ENCODE data around the gene RHAG. TPM values are rescaled to one million over a fixed set of nuclear protein-coding genes. Genes with fewer than 3 reads are reported as not detected.
"Not testable (repeated sequence)": the region's sequence is repeated elsewhere in the genome, so short reads cannot be mapped to it uniquely, and the experiment has no call there.

Gene RHAG
- polyA plus RNA-seq, 3 donors = not detected

GRCh38 chr6:49587262-49587661, 49.4 kb downstream of the RHAG start:
- H3K4me3 Mint-ChIP-seq; H3K27ac ChIP-seq (ENCODE audit: low read depth in 1 of 2, low read length in 2 of 2); H3K9ac ChIP-seq (ENCODE audit: insufficient read depth, low read length, poor library complexity, severe bottlenecking); H3K27me3 ChIP-seq (ENCODE audit: control insufficient read depth in 2 of 2, insufficient read depth in 2 of 2, low read length in 2 of 2); H3K4me1 Mint-ChIP-seq; H3K79me2 ChIP-seq (ENCODE audit: insufficient read depth, low read length); H2AFZ ChIP-seq (ENCODE audit: insufficient read depth, low read depth, low read length, poor library complexity, severe bottlenecking); H3K9me3 Mint-ChIP-seq; intact Hi-C loops (cut with micrococcal nuclease); H3K4me3 ChIP-seq (replicated peaks in 1 of 3; ENCODE audit: low read depth in 2 of 3, low read length in 3 of 3); H3K4me2 ChIP-seq (replicated peaks; ENCODE audit: extremely low read depth, low read length, poor library complexity, severe bottlenecking); H3K27ac Mint-ChIP-seq; H4K20me1 ChIP-seq (ENCODE audit: insufficient read depth, low read length); H3K4me1 ChIP-seq (ENCODE audit: control insufficient read depth in 1 of 2, insufficient read depth in 2 of 2, low read length in 2 of 2); H3K36me3 Mint-ChIP-seq; H3K36me3 ChIP-seq (replicated peaks in 1 of 2; ENCODE audit: control insufficient read depth in 1 of 2, insufficient read depth in 2 of 2, low read length in 2 of 2); H3K9me3 ChIP-seq (replicated peaks in 1 of 2; ENCODE audit: control insufficient read depth in 1 of 2, insufficient read depth in 1 of 2, low read length in 2 of 2); H3K27me3 Mint-ChIP-seq (ENCODE audit: low read depth in 3 of 3); DNase-seq: not testable (repeated sequence)
- WGBS (ENCODE audit: insufficient coverage) = 92% methylated on average over 4 of the region's 5 CpGs

GRCh38 chr6:49582529-49582928, 54.1 kb downstream of the RHAG start:
- H3K27ac Mint-ChIP-seq = no peak overlapping the region
- no peak overlapping the region for H3K4me3 ChIP-seq (replicated peaks in 1 of 3; ENCODE audit: low read depth in 2 of 3, low read length in 3 of 3)
- H2AFZ ChIP-seq (ENCODE audit: insufficient read depth, low read depth, low read length, poor library complexity, severe bottlenecking) = no peak overlapping the region
- no peaks in the 10 kb centered on the region for H3K36me3 Mint-ChIP-seq
- H3K4me2 ChIP-seq (replicated peaks; ENCODE audit: extremely low read depth, low read length, poor library complexity, severe bottlenecking) = no peak overlapping the region
- no CpG with 5 or more reads among the region's 1 CpG for WGBS (ENCODE audit: insufficient coverage)
- intact Hi-C loops (cut with micrococcal nuclease) = no loop called here
- no peaks in the 10 kb centered on the region for H3K79me2 ChIP-seq (ENCODE audit: insufficient read depth, low read length)
- no peaks in the 10 kb centered on the region for H3K27me3 ChIP-seq (ENCODE audit: control insufficient read depth in 2 of 2, insufficient read depth in 2 of 2, low read length in 2 of 2)
- H3K9ac ChIP-seq (ENCODE audit: insufficient read depth, low read length, poor library complexity, severe bottlenecking) = no peak overlapping the region
- DNase-seq = no peak
- H3K36me3 ChIP-seq (replicated peaks in 1 of 2; ENCODE audit: control insufficient read depth in 1 of 2, insufficient read depth in 2 of 2, low read length in 2 of 2) = no peaks in the 10 kb centered on the region
- H3K4me1 Mint-ChIP-seq = no peaks in the 10 kb centered on the region
- H3K27ac ChIP-seq (ENCODE audit: low read depth in 1 of 2, low read length in 2 of 2) = no peak overlapping the region
- H3K9me3 ChIP-seq (replicated peaks in 1 of 2; ENCODE audit: control insufficient read depth in 1 of 2, insufficient read depth in 1 of 2, low read length in 2 of 2) = no peaks in the 10 kb centered on the region
- TF ChIP-seq CTCF (IDR thresholded peaks at IDR 0.05) = no peak
- no peaks in the 10 kb centered on the region for H4K20me1 ChIP-seq (ENCODE audit: insufficient read depth, low read length)
- peaks cover 0 to 5% (median 2%) of the 10 kb centered on the region in 7 donors for H3K9me3 Mint-ChIP-seq
- no peaks in the 10 kb centered on the region for H3K27me3 Mint-ChIP-seq (ENCODE audit: low read depth in 3 of 3)
- no peak overlapping the region for H3K4me3 Mint-ChIP-seq
- no peaks in the 10 kb centered on the region for H3K4me1 ChIP-seq (ENCODE audit: control insufficient read depth in 1 of 2, insufficient read depth in 2 of 2, low read length in 2 of 2)
